Common myeloid progenitor, CD34-positive (primary cell): ENCODE results near the gene COQ8A.

Source experiments
- CTCF ChIA-PET: fragments of 350-600 bp; sonication (Branson Sonifier 250); formaldehyde crosslinking; loops from one replicate; lab custom pipeline; 2021; ENCODE audit warnings: antibody characterized with exemption; lab: Charles Lee
- POLR2A ChIA-PET: fragments of 350-600 bp; sonication (Branson Sonifier 250); formaldehyde crosslinking; loops from one replicate; lab custom pipeline; 2021; ENCODE audit warnings: antibody characterized with exemption; lab: Charles Lee
- DNase-seq, 3 donors: peaks; one replicate each; pipeline versions ENCODE4 v3.0.0 to v3.0.0-alpha.2; 2013
- H3K27ac ChIP-seq, 2 experiments: 1 replicate in 1 of 2; 2 replicates in 1 of 2; pipeline ENCODE4 v1.7.0; 2013; ENCODE audit warnings: inconsistent platforms in 2 of 2, low read length in 2 of 2, mild to moderate bottlenecking in 2 of 2, low read depth in 1 of 2, moderate library complexity in 1 of 2; ENCODE audit not compliant: severe bottlenecking in 2 of 2, insufficient read depth in 1 of 2, poor library complexity in 1 of 2
- H3K27me3 ChIP-seq, 5 experiments: replicated peaks in 2 of 5; 1 replicate in 3 of 5; 2 replicates in 2 of 5; pipeline versions ENCODE4 v1.6.1 to v1.7.0; 2013; ENCODE audit warnings: low read length in 4 of 5, mild to moderate bottlenecking in 2 of 5, moderate library complexity in 2 of 5, inconsistent platforms in 1 of 5; ENCODE audit not compliant: insufficient read depth in 5 of 5, control insufficient read depth in 4 of 5
- H3K36me3 ChIP-seq, 4 experiments: 1 replicate in 2 of 4; 2 replicates in 2 of 4; pipeline versions ENCODE4 v1.6.1 to v1.7.0; 2013; ENCODE audit warnings: low read length in 3 of 4, control low read depth in 1 of 4, mild to moderate bottlenecking in 1 of 4; ENCODE audit not compliant: control insufficient read depth in 4 of 4, insufficient read depth in 4 of 4
- H3K4me1 ChIP-seq, 4 experiments: 1 replicate in 3 of 4; 2 replicates in 1 of 4; pipeline versions ENCODE4 v1.6.1 to v1.7.1; 2013; ENCODE audit warnings: low read length in 3 of 4, mild to moderate bottlenecking in 3 of 4, control low read depth in 1 of 4, inconsistent platforms in 1 of 4, moderate library complexity in 1 of 4; ENCODE audit not compliant: control insufficient read depth in 4 of 4, insufficient read depth in 4 of 4; ENCODE audit errors: control extremely low read depth in 1 of 4
- H3K4me3 ChIP-seq, 7 experiments: 1 replicate in 4 of 7; 2 replicates in 3 of 7; pipeline versions ENCODE4 v1.5.1 to v1.7.0; 2013; ENCODE audit warnings: mild to moderate bottlenecking in 7 of 7, low read length in 6 of 7, moderate library complexity in 6 of 7, inconsistent platforms in 2 of 7, low read depth in 2 of 7, control low read depth in 1 of 7; ENCODE audit not compliant: insufficient read depth in 4 of 7, control insufficient read depth in 1 of 7; ENCODE audit errors: extremely low read depth in 1 of 7
- H3K9me3 ChIP-seq, 5 experiments: 1 replicate in 4 of 5; 2 replicates in 1 of 5; pipeline versions ENCODE4 v1.6.1 to v1.7.1; 2013; ENCODE audit warnings: low read length in 4 of 5, mild to moderate bottlenecking in 2 of 5, inconsistent platforms in 1 of 5, low read depth in 1 of 5, moderate library complexity in 1 of 5; ENCODE audit not compliant: control insufficient read depth in 4 of 5, insufficient read depth in 2 of 5; ENCODE audit errors: control extremely low read depth in 1 of 5
- WGBS: methylation state at CpG from one replicate; pipeline ENCODE4 v1.1.5; 2013; ENCODE audit not compliant: insufficient coverage; 5-methylcytosine and 5-hydroxymethylcytosine counted together

COQ8A gene

GRCh38 chr1:227035316-227035715, 95.2 kb downstream of the COQ8A start:
- POLR2A ChIA-PET, result no interaction called here
- no CpG with 5 or more reads among the region's 2 CpGs for WGBS
- Histone ChIP-seq H3K9me3 (peaks cover 0 to 5% (median 0%) of the 10 kb centered on the region in 5 experiments), H3K27me3 (no peaks in the 10 kb centered on the region), H3K4me1 (no peaks in the 10 kb centered on the region), H3K36me3 (peaks cover 3 to 19% (median 8%) of the 10 kb centered on the region in 4 experiments), H3K27ac (no peak overlapping the region), H3K4me3 (no peak overlapping the region)
- CTCF ChIA-PET, result no interaction called here
- DNase-seq, result no peak

GRCh38 chr1:227037121-227037520, 97.0 kb downstream of the COQ8A start:
- WGBS, result 78% methylated on average over 1 of the region's 1 CpG
- CTCF ChIA-PET, result no interaction called here
- POLR2A ChIA-PET, result no interaction called here

More at GRCh38 chr1:227037121-227037520, 97.0 kb downstream of the COQ8A start:
- no peaks in the 10 kb centered on the region for H3K4me1 ChIP-seq
- H3K4me3 ChIP-seq, result no peak overlapping the region
- H3K27me3 ChIP-seq, result no peaks in the 10 kb centered on the region
- H3K36me3 ChIP-seq, result peaks cover 3 to 19% (median 8%) of the 10 kb centered on the region in 4 experiments
- peaks cover 0 to 5% (median 0%) of the 10 kb centered on the region in 5 experiments for H3K9me3 ChIP-seq
- no peak for DNase-seq
- no peak overlapping the region for H3K27ac ChIP-seq
